ENCODE measurements around the gene RAB33A. TPM values are rescaled to one million over a fixed set of nuclear protein-coding genes. Genes with fewer than 3 reads are reported as not detected.

Gene RAB33A
- total and polyA plus RNA-seq, 9 of the 15 experiments (the other 6 are each of a cell fraction or from before 2014, with no cell fraction given), result 0.04 to 0.20 (median 0.06) TPM; not detected in 4

DNA sequence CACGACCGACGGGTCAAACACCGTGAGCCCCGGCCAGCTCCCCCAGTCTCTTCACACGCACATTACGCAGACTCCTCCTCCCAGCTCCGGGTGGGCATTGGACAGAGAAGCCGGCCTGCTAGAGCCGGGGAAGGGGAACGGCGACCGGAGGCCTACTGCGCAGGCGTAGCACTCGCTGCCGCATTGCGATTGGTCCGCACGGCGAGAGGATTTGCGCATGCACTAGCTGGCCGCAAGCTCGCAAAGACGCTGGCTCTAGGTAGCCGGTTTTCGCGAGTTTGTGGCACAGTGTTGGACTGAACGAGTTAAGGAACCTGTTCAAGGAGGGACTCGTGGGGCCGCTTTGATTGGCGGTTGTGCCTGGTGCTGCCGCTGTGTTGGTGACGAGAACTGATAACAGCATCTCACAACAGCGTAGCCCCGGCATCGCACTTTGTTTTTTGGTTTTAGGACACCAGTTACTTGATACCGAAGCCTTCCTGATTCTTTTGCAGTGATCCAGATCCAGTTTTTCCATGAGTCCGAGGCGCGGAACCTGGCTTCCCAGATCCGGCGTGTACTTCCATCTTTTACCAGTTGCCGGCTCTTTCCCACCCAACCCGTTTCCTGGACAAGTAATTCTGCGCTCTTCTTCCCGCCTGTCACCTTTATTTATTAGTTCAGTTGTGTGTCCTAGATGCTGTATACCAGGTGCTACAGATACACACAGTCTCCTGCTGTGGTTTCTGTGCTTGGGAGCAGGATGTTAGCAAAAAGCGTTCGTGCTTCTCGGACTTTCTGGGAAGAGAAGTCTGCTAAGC is 5.9 kb upstream of the RAB33A start, which contains the start of gene AIFM1 (continued):
- peak; percentile 72; the same call in 1 of the 2 replicates for TF ChIP-seq ZHX1 (conservative IDR thresholded peaks at IDR 0.05; ENCODE audit: low read length)
- TF ChIP-seq RBM25 (IDR thresholded peaks at IDR 0.05; ENCODE audit: low read depth, low read length, severe bottlenecking), result peak; percentile 76
- TF ChIP-seq ZNF57 (CRISPR knock-in tag; IDR thresholded peaks at IDR 0.05), result no peak
- peak; percentile 96; the same call in 1 of the 2 replicates for TF ChIP-seq THRAP3 (IDR thresholded peaks at IDR 0.05; ENCODE audit: borderline replicate concordance)
- TF ChIP-seq HNRNPLL (IDR thresholded peaks at IDR 0.05; ENCODE audit: low read depth, low read length, poor library complexity, severe bottlenecking), result peak; percentile 99
- peak; percentile 10; the same call in 1 of the 2 replicates for TF ChIP-seq NFE2 (IDR thresholded peaks at IDR 0.05; ENCODE audit: low read depth)
- TF ChIP-seq, protein P1, sequence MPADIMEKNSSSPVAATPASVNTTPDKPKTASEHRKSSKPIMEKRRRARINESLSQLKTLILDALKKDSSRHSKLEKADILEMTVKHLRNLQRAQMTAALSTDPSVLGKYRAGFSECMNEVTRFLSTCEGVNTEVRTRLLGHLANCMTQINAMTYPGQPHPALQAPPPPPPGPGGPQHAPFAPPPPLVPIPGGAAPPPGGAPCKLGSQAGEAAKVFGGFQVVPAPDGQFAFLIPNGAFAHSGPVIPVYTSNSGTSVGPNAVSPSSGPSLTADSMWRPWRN (IDR thresholded peaks at IDR 0.05; ENCODE audit: low read depth), result 0 out of 2 replicates have a peak, but pooled peaks have one; percentile 6
- no peak for TF ChIP-seq BCL6 (CRISPR knock-in tag; IDR thresholded peaks at IDR 0.05)
- peak; percentile 52; the same call in 1 of the 2 replicates for TF ChIP-seq ZNF431 (CRISPR knock-in tag; IDR thresholded peaks at IDR 0.05)
- TF ChIP-seq CAMTA2 (CRISPR knock-in tag; conservative IDR thresholded peaks at IDR 0.05), result no peak
- peak; percentile 94 for TF ChIP-seq ZSCAN29 (IDR thresholded peaks at IDR 0.05)
- no peak for TF ChIP-seq ZFP36 (IDR thresholded peaks at IDR 0.05; ENCODE audit: low read depth, low read length, partially characterized antibody)
- TF ChIP-seq FOS (IDR thresholded peaks at IDR 0.05; ENCODE audit: extremely low read depth, insufficient read length), result no peak
- TF ChIP-seq FOSL1 (tag; conservative IDR thresholded peaks at IDR 0.05), result peak; percentile 47; the same call in 1 of the 2 replicates
- TF ChIP-seq BCLAF1 (IDR thresholded peaks at IDR 0.05; ENCODE audit: borderline replicate concordance in 1 of 2, control insufficient read depth in 1 of 2, low read depth in 2 of 2, low read length in 1 of 2), result 0 out of 4 replicates have a peak, but pooled peaks of 1 of the 2 experiments have one; percentile 48
- TF ChIP-seq CTBP1 (IDR thresholded peaks at IDR 0.05; ENCODE audit: borderline replicate concordance), result peak; percentile 78
- TF ChIP-seq ZC3H11A (IDR thresholded peaks at IDR 0.05; ENCODE audit: low read depth, low read length), result no peak
- TF ChIP-seq TRIM24 (IDR thresholded peaks at IDR 0.05), result 0 out of 4 replicates have a peak, but pooled peaks have one; percentile 16 to 21
- TF ChIP-seq KDM5B (IDR thresholded peaks at IDR 0.05; ENCODE audit: insufficient replicate concordance, low read depth, low read length), result peak; percentile 65
- TF ChIP-seq FOXM1 (IDR thresholded peaks at IDR 0.05; ENCODE audit: low read depth), result peak; percentile 93
- no peak for TF ChIP-seq FOXM1 (CRISPR knock-in tag; IDR thresholded peaks at IDR 0.05; ENCODE audit: low read depth)
- peak; percentile 54; the same call in 1 of the 2 replicates for TF ChIP-seq ZNF766 (CRISPR knock-in tag; conservative IDR thresholded peaks at IDR 0.05)
- peak; percentile 36 for TF ChIP-seq CBFA2T3 (IDR thresholded peaks at IDR 0.05)

All from K562 (cell line).